GM23338 (cell line): ENCODE data around the gene EIF4G3. TPM values are rescaled to one million over a fixed set of nuclear protein-coding genes. Genes with fewer than 3 reads are reported as not detected.

Experiments
- ATAC-seq: fragments of 200-7000 bp; cut with Tn5 transposase; 3 replicates; pipeline ENCODE4 v1.9.1; 2020
- DNase-seq: peaks from one replicate; pipeline ENCODE4 v3.0.0-alpha.2; 2015; ENCODE audit warnings: low spot score
- H2AFZ ChIP-seq: fragments of 200-600 bp; sonication (generic); 2 replicates; pipeline ENCODE4 v1.8.0; 2016; ENCODE audit warnings: antibody characterized with exemption, mild to moderate bottlenecking, moderate library complexity
- H3F3A ChIP-seq: fragments of 200-600 bp; sonication (generic); replicated peaks from 2 replicates; pipeline ENCODE4 v1.8.0; 2017; ENCODE audit warnings: antibody characterized with exemption, mixed run types, low read depth
- H3K27ac ChIP-seq: fragments of 200-600 bp; sonication (generic); 2 replicates; pipeline ENCODE4 v1.6.1; 2016; ENCODE audit warnings: low read depth
- H3K27me3 ChIP-seq: fragments of 200-600 bp; sonication (generic); 2 replicates; pipeline ENCODE4 v1.8.0; 2016; ENCODE audit warnings: mild to moderate bottlenecking, mixed run types, moderate library complexity; ENCODE audit not compliant: insufficient read depth
- H3K36me3 ChIP-seq: fragments of 200-600 bp; sonication (generic); 2 replicates; pipeline ENCODE4 v1.8.0; 2016; ENCODE audit warnings: mild to moderate bottlenecking; ENCODE audit not compliant: insufficient read depth
- H3K4me1 ChIP-seq: fragments of 200-600 bp; sonication (generic); 2 replicates; pipeline ENCODE4 v1.8.0; 2016; ENCODE audit warnings: mild to moderate bottlenecking, moderate library complexity; ENCODE audit not compliant: insufficient read depth
- H3K4me2 ChIP-seq: fragments of 200-600 bp; sonication (generic); 2 replicates; pipeline ENCODE4 v1.7.1; 2017; ENCODE audit warnings: mixed run types
- H3K4me3 ChIP-seq: fragments of 200-600 bp; sonication (generic); 2 replicates; pipeline ENCODE4 v1.6.1; 2016; ENCODE audit warnings: mixed run types
- H3K79me2 ChIP-seq: fragments of 200-600 bp; sonication (generic); replicated peaks from 2 replicates; pipeline ENCODE4 v1.8.0; 2017; ENCODE audit warnings: mild to moderate bottlenecking; ENCODE audit not compliant: insufficient read depth
- H3K9me2 ChIP-seq: fragments of 200-600 bp; sonication (generic); 2 replicates; pipeline ENCODE4 v1.8.0; 2017; ENCODE audit not compliant: insufficient read depth
- H4K20me1 ChIP-seq: fragments of 200-600 bp; sonication (generic); replicated peaks from 2 replicates; pipeline ENCODE4 v1.8.0; 2017; ENCODE audit warnings: mild to moderate bottlenecking; ENCODE audit not compliant: insufficient read depth
- H3K27ac Mint-ChIP-seq: 2 replicates; pipeline ENCODE4 v1.8.0; 2020; ENCODE audit warnings: inconsistent platforms, mild to moderate bottlenecking, moderate library complexity, mixed read lengths
- H3K27me3 Mint-ChIP-seq: 3 replicates; pipeline ENCODE4 v1.8.0; 2022; ENCODE audit warnings: low read depth, mild to moderate bottlenecking, moderate library complexity, mixed read lengths, inconsistent platforms; ENCODE audit not compliant: insufficient read depth, poor library complexity
- H3K36me3 Mint-ChIP-seq: 3 replicates; pipeline ENCODE4 v1.8.0; 2021; ENCODE audit warnings: low read depth, mild to moderate bottlenecking, inconsistent platforms, moderate library complexity, mixed read lengths
- H3K4me1 Mint-ChIP-seq: 3 replicates; pipeline ENCODE4 v1.8.0; 2020; ENCODE audit warnings: mild to moderate bottlenecking, inconsistent platforms, mixed read lengths
- H3K4me3 Mint-ChIP-seq: 3 replicates; pipeline ENCODE4 v1.8.0; 2021; ENCODE audit warnings: moderate library complexity, mild to moderate bottlenecking, inconsistent platforms, mixed read lengths
- H3K9me3 Mint-ChIP-seq: 3 replicates; pipeline ENCODE4 v1.8.0; 2020; ENCODE audit warnings: moderate library complexity, mild to moderate bottlenecking, inconsistent platforms, mixed read lengths
- CREB1 ChIP-seq: fragments of 250-450 bp; sonication (Bioruptor Pico); IDR thresholded peaks from 2 replicates; pipeline ENCODE4 v1.5.0; 2020; ENCODE audit warnings: low read depth, mild to moderate bottlenecking, moderate library complexity
- CTCF ChIP-seq, 2 experiments: fragments of 200-600 bp in 1 of 2; sonication (generic) in 1 of 2; conservative IDR thresholded peaks; 2 replicates each; pipeline versions ENCODE4 v1.5.1 to v1.6.1; 2016 to 2017; ENCODE audit warnings: antibody characterized with exemption in 2 of 2, low read depth in 2 of 2, mild to moderate bottlenecking in 2 of 2, moderate library complexity in 1 of 2
- ETS1 ChIP-seq: IDR thresholded peaks from 2 replicates; pipeline ENCODE4 v1.6.1; 2016; ENCODE audit warnings: antibody characterized with exemption
- EZH2 ChIP-seq: fragments of 200-600 bp; sonication (generic); IDR thresholded peaks from one replicate; pipeline ENCODE4 v1.8.0; 2017; ENCODE audit warnings: antibody characterized with exemption, mild to moderate bottlenecking, low read depth; ENCODE audit not compliant: unreplicated experiment
- EZH2phosphoT487 ChIP-seq: fragments of 200-600 bp; sonication (generic); IDR thresholded peaks from one replicate; pipeline ENCODE4 v1.8.1; 2018; ENCODE audit warnings: antibody characterized with exemption; ENCODE audit not compliant: unreplicated experiment
- JUNB ChIP-seq: IDR thresholded peaks from one replicate; pipeline ENCODE4 v1.6.1; 2016; ENCODE audit warnings: antibody characterized with exemption; ENCODE audit not compliant: unreplicated experiment
- NANOG ChIP-seq: IDR thresholded peaks from 2 replicates; pipeline ENCODE4 v1.6.1; 2016; ENCODE audit warnings: antibody characterized with exemption, borderline replicate concordance
- POLR2AphosphoS5 ChIP-seq: IDR thresholded peaks from 2 replicates; pipeline ENCODE4 v1.6.1; 2016; ENCODE audit warnings: antibody characterized with exemption, low read depth
- REST ChIP-seq: IDR thresholded peaks from one replicate; pipeline ENCODE4 v1.6.1; 2018; ENCODE audit warnings: antibody characterized with exemption; ENCODE audit not compliant: unreplicated experiment
- STAT1 ChIP-seq: IDR thresholded peaks from one replicate; pipeline ENCODE4 v1.6.1; 2016; ENCODE audit warnings: antibody characterized with exemption; ENCODE audit not compliant: unreplicated experiment
- ZNF114 ChIP-seq: fragments of 250-450 bp; sonication (Bioruptor Pico); IDR thresholded peaks from 2 replicates; pipeline ENCODE4 v1.5.0; 2020; ENCODE audit warnings: mild to moderate bottlenecking, moderate library complexity
- ZNF331 ChIP-seq: fragments of 250-450 bp; sonication (Bioruptor Pico); IDR thresholded peaks from 2 replicates; pipeline ENCODE4 v1.5.0; 2020; ENCODE audit warnings: low read depth, mild to moderate bottlenecking, moderate library complexity
- ZNF462 ChIP-seq: fragments of 250-450 bp; sonication (Bioruptor Pico); IDR thresholded peaks from 2 replicates; pipeline ENCODE4 v1.5.0; 2020; ENCODE audit warnings: mild to moderate bottlenecking, moderate library complexity
- polyA plus RNA-seq: library from polyadenylated mRNA; unstranded; fragments of >200 nt; fragmentation: Nextera tagmentation; extraction: Ambion mirVana; gene quantifications from 2 replicates; pipeline ENCODE4 v1.2.1, GENCODE V29; 2016
- total RNA-seq: library from RNA; depleted of rRNA; stranded (reverse); fragments of >200 nt; shearing (Covaris generic); gene quantifications from 2 replicates; pipeline ENCODE4 v1.2.3, GENCODE V29; 2014

Gene EIF4G3
- total and polyA plus RNA-seq, 2 experiments from 2014 or later: 37.9 to 68.1 TPM

- peaks cover 12% of the 10 kb centered on the region; the same call in 1 of the 2 replicates for H3K79me2 ChIP-seq
- H3K36me3 ChIP-seq: no peaks in the 10 kb centered on the region
- H4K20me1 ChIP-seq: peaks cover 5% of the 10 kb centered on the region
- Mint-ChIP-seq H3K27ac (no peak overlapping the region), H3K9me3 (no peaks in the 10 kb centered on the region), H3K27me3 (no peaks in the 10 kb centered on the region), H3K36me3 (no peaks in the 10 kb centered on the region), H3K4me3 (no peak overlapping the region), H3K4me1 (no peaks in the 10 kb centered on the region)
- no peak overlapping the region for H2AFZ ChIP-seq
- no peak for TF ChIP-seq CREB1 (CRISPR knock-in tag)
- no peak for TF ChIP-seq CTCF (conservative IDR thresholded peaks at IDR 0.05; ENCODE audit: low read depth in 2 of 2)
- no peak for TF ChIP-seq STAT1
- TF ChIP-seq ZNF462 (CRISPR knock-in tag): no peak
- TF ChIP-seq ZNF331 (CRISPR knock-in tag): no peak
- no peak for TF ChIP-seq ZNF114 (CRISPR knock-in tag)
- TF ChIP-seq JUNB: no peak
- no peak for TF ChIP-seq EZH2
- no peak for TF ChIP-seq POLR2AphosphoS5
- no peak for TF ChIP-seq REST
- no peak for TF ChIP-seq ETS1
- no peak for TF ChIP-seq EZH2phosphoT487
- TF ChIP-seq NANOG: no peak
- H3K27me3 ChIP-seq: no peaks in the 10 kb centered on the region
- H3K4me2 ChIP-seq: no peak overlapping the region
- no peak overlapping the region for H3K27ac ChIP-seq
- DNase-seq (no peak), ATAC-seq (no peak)
- 0 out of 2 replicates have a peak, but pooled peaks cover 2% of the 10 kb centered on the region for H3F3A ChIP-seq
- H3K4me1 ChIP-seq: no peaks in the 10 kb centered on the region
- no peaks in the 10 kb centered on the region for H3K9me2 ChIP-seq
- no peak overlapping the region for H3K4me3 ChIP-seq
Measured at GRCh38 chr1:20978413-20978812, 198.3 kb downstream of the EIF4G3 start.
